GM12873 (cell line): Measurements from ENCODE around the gene JUP.

Experiments used
- TF ChIP-seq, protein P1 (sequence below): IDR thresholded peaks from 2 replicates; pipeline ENCODE4 v1.5.1; 2012; ENCODE audit warnings: low read depth, mild to moderate bottlenecking, moderate library complexity, low read length, control low read depth; ENCODE audit not compliant: insufficient read depth; ENCODE audit errors: missing control alignments

The JUP gene

DNA sequence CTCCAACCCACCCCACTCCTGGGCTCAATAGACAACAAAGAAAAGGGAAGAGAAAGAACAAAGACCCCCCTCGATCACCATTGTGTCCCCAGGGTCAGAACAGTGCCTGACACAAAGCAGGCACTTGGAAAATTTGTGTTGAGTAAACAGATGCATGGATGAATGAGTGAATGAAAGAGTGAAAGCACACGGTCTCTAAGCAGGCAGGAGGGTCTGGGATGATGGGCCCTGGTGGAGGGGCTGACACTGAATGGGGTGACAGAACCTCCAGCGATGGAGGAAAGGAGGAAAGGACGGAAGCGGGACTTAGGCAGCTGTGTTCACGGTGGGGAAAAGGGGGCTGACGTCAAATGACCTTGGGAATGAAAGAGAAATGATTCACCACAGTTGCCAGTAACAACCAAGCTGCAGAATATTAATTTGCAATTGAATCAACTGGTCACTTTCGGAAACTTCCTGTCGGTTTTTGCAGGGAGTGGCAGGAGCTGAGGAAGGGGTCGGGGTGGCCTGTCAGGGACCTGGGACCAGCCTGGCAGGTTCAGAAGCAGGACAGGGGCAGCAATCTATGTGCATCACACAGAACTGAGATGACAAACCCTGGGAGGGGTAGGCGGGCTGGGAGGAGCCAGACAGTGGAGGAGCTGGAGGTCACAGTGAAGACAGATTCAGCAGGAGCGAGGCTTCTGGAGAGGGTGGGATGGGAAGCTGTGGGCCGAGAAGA, 81.1 kb downstream of the JUP start:
- TF ChIP-seq, protein P1, sequence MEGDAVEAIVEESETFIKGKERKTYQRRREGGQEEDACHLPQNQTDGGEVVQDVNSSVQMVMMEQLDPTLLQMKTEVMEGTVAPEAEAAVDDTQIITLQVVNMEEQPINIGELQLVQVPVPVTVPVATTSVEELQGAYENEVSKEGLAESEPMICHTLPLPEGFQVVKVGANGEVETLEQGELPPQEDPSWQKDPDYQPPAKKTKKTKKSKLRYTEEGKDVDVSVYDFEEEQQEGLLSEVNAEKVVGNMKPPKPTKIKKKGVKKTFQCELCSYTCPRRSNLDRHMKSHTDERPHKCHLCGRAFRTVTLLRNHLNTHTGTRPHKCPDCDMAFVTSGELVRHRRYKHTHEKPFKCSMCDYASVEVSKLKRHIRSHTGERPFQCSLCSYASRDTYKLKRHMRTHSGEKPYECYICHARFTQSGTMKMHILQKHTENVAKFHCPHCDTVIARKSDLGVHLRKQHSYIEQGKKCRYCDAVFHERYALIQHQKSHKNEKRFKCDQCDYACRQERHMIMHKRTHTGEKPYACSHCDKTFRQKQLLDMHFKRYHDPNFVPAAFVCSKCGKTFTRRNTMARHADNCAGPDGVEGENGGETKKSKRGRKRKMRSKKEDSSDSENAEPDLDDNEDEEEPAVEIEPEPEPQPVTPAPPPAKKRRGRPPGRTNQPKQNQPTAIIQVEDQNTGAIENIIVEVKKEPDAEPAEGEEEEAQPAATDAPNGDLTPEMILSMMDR = no peak
